GM12872 (cell line): ENCODE results near the gene CCNA2.

Experiments used
- TF ChIP-seq, protein P1 (sequence below): IDR thresholded peaks from 3 replicates; pipeline ENCODE4 v1.5.1; 2011; ENCODE audit warnings: low read depth, mild to moderate bottlenecking, low read length, moderate library complexity; ENCODE audit not compliant: insufficient read depth

Gene CCNA2

DNA sequence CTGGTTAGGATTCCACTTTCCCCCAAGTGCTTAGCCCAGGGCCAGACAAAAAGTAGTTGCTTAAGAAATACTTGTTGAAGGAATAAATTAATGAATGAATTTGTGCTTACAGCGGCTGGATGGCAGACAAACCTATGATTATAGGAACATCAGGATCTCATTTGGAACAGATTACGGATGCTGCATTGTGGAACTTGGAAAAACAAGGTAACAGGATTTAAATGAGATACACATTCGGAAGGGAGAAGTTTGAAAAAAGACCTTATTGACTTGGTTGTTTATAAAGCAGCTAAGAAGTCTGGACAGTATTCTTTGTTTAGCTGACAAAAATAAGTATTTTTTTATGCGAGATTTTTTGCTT is 22.0 kb downstream of the CCNA2 start:
- TF ChIP-seq, protein P1, sequence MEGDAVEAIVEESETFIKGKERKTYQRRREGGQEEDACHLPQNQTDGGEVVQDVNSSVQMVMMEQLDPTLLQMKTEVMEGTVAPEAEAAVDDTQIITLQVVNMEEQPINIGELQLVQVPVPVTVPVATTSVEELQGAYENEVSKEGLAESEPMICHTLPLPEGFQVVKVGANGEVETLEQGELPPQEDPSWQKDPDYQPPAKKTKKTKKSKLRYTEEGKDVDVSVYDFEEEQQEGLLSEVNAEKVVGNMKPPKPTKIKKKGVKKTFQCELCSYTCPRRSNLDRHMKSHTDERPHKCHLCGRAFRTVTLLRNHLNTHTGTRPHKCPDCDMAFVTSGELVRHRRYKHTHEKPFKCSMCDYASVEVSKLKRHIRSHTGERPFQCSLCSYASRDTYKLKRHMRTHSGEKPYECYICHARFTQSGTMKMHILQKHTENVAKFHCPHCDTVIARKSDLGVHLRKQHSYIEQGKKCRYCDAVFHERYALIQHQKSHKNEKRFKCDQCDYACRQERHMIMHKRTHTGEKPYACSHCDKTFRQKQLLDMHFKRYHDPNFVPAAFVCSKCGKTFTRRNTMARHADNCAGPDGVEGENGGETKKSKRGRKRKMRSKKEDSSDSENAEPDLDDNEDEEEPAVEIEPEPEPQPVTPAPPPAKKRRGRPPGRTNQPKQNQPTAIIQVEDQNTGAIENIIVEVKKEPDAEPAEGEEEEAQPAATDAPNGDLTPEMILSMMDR, result no peak

DNA sequence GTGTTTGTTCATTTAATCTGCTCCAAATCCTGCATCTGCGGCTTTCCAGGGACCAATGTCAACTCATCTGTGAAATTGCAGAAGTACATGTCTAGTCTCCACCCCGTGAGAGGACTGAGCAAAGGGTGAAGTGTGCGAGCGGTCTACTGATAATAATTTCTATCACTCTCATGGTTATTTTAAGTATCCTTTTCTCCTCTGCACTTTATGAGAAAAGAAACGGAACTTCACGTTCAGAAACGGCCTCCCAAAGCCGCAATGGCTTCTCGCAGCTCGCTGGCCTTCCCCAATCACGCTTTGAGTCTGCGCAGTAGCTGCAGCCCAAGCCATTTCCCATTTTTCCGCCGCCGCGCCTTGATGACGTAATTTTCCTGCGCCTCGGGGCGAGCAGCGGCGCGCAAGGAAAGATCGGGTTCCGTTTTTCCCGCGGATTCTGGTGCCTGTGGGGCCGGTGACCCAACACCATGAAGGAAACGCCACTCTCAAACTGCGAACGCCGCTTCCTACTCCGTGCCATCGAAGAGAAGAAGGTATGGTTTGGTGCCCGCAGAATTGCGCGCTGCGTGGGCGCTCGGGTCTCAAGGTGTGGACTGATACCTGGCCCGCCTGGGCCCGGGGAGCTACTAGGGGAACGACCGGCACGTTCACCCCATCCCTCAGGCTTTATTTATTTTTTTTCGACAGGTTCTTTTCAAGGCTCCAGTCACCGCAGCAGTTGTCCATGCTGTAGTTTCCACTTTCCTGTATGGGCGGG is 22.5 kb downstream of the CCNA2 start, which contains the start of gene EXOSC9:
Gene EXOSC9, plus strand, starts transcription at position 363 of the 754 bp plus-strand sequence. Its CDS starts 102 bp downstream, at position 465.
- TF ChIP-seq, protein P1, result no peak

DNA sequence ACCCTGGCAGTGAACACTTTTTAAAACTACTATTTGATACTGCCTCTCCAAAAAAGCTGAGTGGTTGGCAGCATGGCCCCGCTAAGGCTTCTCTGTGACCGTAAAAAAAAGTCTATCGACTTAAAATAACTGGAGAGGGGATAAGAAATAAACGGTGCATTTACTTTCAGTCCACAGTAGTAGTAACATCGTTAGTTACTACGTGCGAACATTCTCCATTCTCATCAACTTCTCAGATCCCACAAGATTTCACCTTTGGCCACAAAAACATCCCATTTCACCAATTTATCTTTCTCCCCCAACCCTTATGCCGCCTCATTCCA is 23.1 kb downstream of the CCNA2 start:
- TF ChIP-seq, protein P1, result no peak

DNA sequence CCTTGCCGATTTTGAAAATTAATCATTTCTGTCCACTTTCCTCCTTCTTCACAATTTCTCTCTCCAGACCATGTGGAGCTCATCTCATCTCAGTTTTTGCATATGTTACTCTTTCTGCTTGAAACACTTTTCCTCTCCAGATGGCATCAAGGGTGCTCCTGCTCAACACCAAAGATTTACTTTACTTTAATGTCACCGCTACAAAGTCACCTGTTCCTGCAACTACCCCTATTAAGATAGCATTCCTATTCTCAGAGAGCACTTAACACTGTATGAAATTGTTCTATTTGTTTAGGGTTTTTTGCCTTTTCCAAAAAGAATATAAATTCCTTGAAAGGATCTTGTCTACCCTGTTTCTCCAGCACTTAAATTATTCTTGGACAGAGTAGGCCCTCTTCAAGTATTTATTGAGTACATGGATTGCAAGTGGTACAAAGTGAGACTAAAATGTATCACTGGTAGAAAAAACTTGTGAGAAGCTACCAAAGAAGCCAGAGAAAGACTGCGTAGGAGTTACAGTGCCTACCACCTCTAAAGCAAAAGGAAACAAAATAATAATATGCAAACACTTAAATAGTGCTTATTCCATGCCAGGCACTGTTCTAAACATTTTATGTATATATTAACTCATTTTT is 23.7 kb downstream of the CCNA2 start:
- TF ChIP-seq, protein P1, result no peak

DNA sequence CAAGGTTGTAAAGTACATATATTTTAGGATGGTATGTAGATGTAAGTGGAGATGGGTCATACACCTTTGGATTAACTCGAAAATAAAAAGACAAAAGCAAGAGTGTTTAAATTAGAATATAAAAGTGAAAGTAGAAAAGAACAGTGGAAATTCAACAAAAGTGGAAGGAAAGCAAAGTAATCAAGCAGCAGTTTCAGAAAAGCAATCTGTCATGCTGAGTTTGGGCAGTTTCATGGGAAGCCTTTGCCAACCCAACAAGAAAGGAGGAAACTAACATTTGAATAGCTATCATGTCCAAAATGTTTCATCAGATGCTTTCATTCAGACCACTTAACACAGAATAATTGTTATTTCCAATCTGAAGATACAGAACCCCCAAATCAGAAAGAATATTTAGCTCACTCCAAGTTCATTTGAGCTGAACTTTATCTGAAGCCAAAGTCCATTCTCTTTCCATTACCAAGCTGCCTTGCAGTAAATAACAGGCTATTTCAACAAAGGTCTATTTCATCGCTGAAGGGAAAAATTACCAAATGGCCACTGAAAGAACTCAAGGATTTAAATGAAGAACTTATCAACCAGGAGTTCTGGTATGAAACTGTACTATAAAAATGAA is 24.4 kb downstream of the CCNA2 start:
- TF ChIP-seq, protein P1, result no peak

DNA sequence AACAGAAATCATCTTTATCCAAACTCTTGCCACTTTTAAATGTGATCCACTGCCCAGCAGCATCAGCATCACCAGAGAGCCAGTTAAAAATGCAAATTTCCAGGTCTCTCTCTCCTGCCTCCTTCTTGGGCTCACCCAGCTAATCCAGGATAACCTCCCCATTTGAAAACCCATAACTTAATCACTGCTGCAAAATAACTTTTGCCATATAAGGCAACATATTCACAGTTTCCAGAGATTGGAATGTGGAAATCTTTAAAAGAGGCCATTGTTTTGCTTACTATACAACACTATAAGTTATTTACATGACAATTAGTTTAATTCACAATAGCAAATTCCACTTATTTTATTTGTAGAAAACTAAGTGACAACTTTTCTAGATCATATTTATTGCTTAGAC is 27.4 kb downstream of the CCNA2 start:
- TF ChIP-seq, protein P1, result no peak

DNA sequence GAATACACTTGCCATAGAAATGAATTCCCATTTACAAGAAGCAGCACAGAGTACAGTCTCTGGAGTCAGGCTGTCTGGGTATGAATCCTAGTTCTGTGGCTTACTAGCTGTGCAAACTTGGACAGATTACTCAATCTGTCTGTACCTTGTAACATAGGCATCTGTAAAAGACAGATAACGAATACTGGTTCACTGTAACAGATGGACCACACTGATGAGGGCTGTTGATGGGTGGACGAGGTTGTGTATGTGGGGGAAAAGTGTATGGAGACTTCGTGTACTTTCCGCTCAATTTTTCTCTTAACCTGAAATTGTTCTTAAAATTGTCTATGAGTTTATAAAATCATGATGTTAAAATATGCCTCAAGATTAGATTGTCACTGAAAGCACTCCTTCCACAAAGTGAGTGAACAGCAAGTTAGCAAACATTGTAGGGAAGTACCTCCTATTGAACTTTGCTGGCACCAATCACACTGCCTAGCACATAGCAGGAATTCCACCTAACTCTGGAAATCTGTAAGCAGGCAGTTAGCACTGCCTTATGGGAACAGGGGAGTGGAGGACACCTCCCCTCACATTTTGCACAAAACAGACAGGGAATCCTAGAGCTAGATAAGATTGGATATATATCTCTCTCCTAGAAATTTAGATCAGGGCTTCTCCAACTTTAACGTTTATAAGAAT is 29.0 kb downstream of the CCNA2 start:
- TF ChIP-seq, protein P1, result no peak
